NCI-H2196 treated with DMSO at 0.1 percent for 48 hours (cell line): ENCODE measurements around the gene KL.

Experiments
- DNase-seq: peaks from one replicate; lab custom pipeline; 2025; ENCODE audit not compliant: unreplicated experiment; lab: John Stamatoyannopoulos, UW

KL gene

GRCh38 chr13:33003458-33004019, 12.7 kb upstream of the KL start:
- no peak for DNase-seq

GRCh38 chr13:33004511-33004910, 11.7 kb upstream of the KL start:
- no peak for DNase-seq

GRCh38 chr13:33006134-33006533, 10.1 kb upstream of the KL start:
- no peak for DNase-seq

- no peak for DNase-seq
These were observed 9.6 kb upstream of the KL start for GRCh38 chr13:33006638-33007037.

- DNase-seq, result no peak
These were observed 9.0 kb upstream of the KL start for GRCh38 chr13:33007237-33007636.

- DNase-seq, result no peak
These were observed 8.3 kb upstream of the KL start for GRCh38 chr13:33007950-33008349.

- DNase-seq, result no peak
These were observed 7.1 kb upstream of the KL start for GRCh38 chr13:33008946-33009722.

GRCh38 chr13:33011828-33012470, 4.3 kb upstream of the KL start:
- no peak for DNase-seq

GRCh38 chr13:33014291-33014690, 1.9 kb upstream of the KL start:
- DNase-seq, result no peak

GRCh38 chr13:33015241-33015668, 968 bp upstream of the KL start:
- no peak for DNase-seq

- no peak for DNase-seq
These were observed 366 bp upstream of the KL start for GRCh38 chr13:33015791-33016323.

- DNase-seq, result no peak
These were observed 1.2 kb downstream of the KL start for GRCh38 chr13:33017323-33017929.

GRCh38 chr13:33018886-33019285, 2.7 kb downstream of the KL start:
- no peak for DNase-seq

GRCh38 chr13:33022986-33023385, 6.8 kb downstream of the KL start:
- no peak for DNase-seq

- no peak for DNase-seq
These were observed 9.1 kb downstream of the KL start for GRCh38 chr13:33025220-33025744.

GRCh38 chr13:33026489-33027152, 10.4 kb downstream of the KL start:
- DNase-seq, result no peak

GRCh38 chr13:33028620-33029019, 12.4 kb downstream of the KL start:
- DNase-seq, result no peak

GRCh38 chr13:33031277-33031676, 15.1 kb downstream of the KL start:
- no peak for DNase-seq

GRCh38 chr13:33032037-33032625, 15.9 kb downstream of the KL start:
- DNase-seq, result no peak

GRCh38 chr13:33033051-33033812, 17.0 kb downstream of the KL start:
- no peak for DNase-seq
